Stomach (tissue), 4 donors: ENCODE results near the gene TMEM109.

Experiments
- CTCF ChIP-seq, 7 experiments: fragments of 450-650 bp in 4 of 7; fragments of 200-600 bp in 3 of 7; sonication (generic) in 3 of 7; IDR thresholded peaks; one replicate each; pipeline ENCODE4 v1.5.1; 2016 to 2019; ENCODE audit warnings: antibody characterized with exemption in 7 of 7, control low read depth in 2 of 7, mild to moderate bottlenecking in 1 of 7
- POLR2A ChIP-seq, 4 donors: fragments of 450-650 bp; IDR thresholded peaks; one replicate each; pipeline ENCODE4 v1.6.1; 2016; ENCODE audit warnings: antibody characterized with exemption in 4 of 4, control low read depth in 2 of 4, mild to moderate bottlenecking in 1 of 4, moderate library complexity in 1 of 4

- no peak for TF ChIP-seq CTCF (IDR thresholded peaks at IDR 0.05)
- no peak for TF ChIP-seq POLR2A (IDR thresholded peaks at IDR 0.05)
Measured at GRCh38 chr11:60925868-60926267, 11.9 kb downstream of the TMEM109 start.
